Naive thymus-derived CD4-positive, alpha-beta T cell (primary cell): ENCODE measurements around the gene SREBF2. TPM values are rescaled to one million over a fixed set of nuclear protein-coding genes. Genes with fewer than 3 reads are reported as not detected.

Source experiments
- ATAC-seq: fragments of 150-1000 bp; cut with Tn5 transposase; 2 replicates; pipeline ENCODE4 v1.10.0; 2021; ENCODE audit warnings: mild to moderate bottlenecking, moderate library complexity
- CTCF ChIA-PET: fragments of 350-600 bp; sonication (Branson Sonifier 250); formaldehyde crosslinking; loops from one replicate; lab custom pipeline; 2021; ENCODE audit warnings: antibody characterized with exemption; lab: Charles Lee
- POLR2A ChIA-PET: fragments of 350-600 bp; sonication (Branson Sonifier 250); formaldehyde crosslinking; loops from one replicate; lab custom pipeline; 2021; ENCODE audit warnings: antibody characterized with exemption, inconsistent platforms; lab: Charles Lee
- DNase-seq, 9 donors: peaks; one replicate each; pipeline versions ENCODE4 v3.0.0 to v3.0.0-alpha.2; 2020 to 2022; ENCODE audit warnings: mixed read lengths in 1 of 9
- H3K27ac ChIP-seq: one replicate; pipeline ENCODE4 v1.7.0; 2013; ENCODE audit warnings: mild to moderate bottlenecking, low read depth, low read length, moderate library complexity
- H3K27me3 ChIP-seq, 2 donors: one replicate each; pipeline ENCODE4 v1.7.0; 2013; ENCODE audit warnings: low read length in 2 of 2, mild to moderate bottlenecking in 2 of 2, moderate library complexity in 2 of 2; ENCODE audit not compliant: control insufficient read depth in 2 of 2, insufficient read depth in 2 of 2
- H3K36me3 ChIP-seq, 3 experiments: 1 replicate in 2 of 3; 2 replicates in 1 of 3; pipeline ENCODE4 v1.7.0; 2013; ENCODE audit warnings: low read length in 3 of 3, mild to moderate bottlenecking in 3 of 3, moderate library complexity in 1 of 3; ENCODE audit not compliant: insufficient read depth in 3 of 3, control insufficient read depth in 2 of 3
- H3K4me1 ChIP-seq, 2 donors: one replicate each; pipeline ENCODE4 v1.7.0; 2013; ENCODE audit warnings: low read length in 2 of 2, mild to moderate bottlenecking in 2 of 2, moderate library complexity in 1 of 2; ENCODE audit not compliant: control insufficient read depth in 2 of 2, insufficient read depth in 2 of 2
- H3K4me3 ChIP-seq: 2 replicates; pipeline ENCODE4 v1.7.0; 2013; ENCODE audit warnings: mild to moderate bottlenecking, low read length
- H3K9me3 ChIP-seq, 3 experiments: 1 replicate in 2 of 3; 2 replicates in 1 of 3; pipeline ENCODE4 v1.7.0; 2013; ENCODE audit warnings: low read length in 3 of 3; ENCODE audit not compliant: control insufficient read depth in 2 of 3
- H3K27ac Mint-ChIP-seq, 9 donors: one replicate each; pipeline ENCODE4 v1.8.0; 2020 to 2022; ENCODE audit warnings: mixed read lengths in 9 of 9, mild to moderate bottlenecking in 8 of 9, moderate library complexity in 5 of 9, inconsistent platforms in 2 of 9
- H3K27me3 Mint-ChIP-seq, 5 donors: one replicate each; pipeline ENCODE4 v1.8.0; 2021 to 2022; ENCODE audit warnings: mixed read lengths in 5 of 5, mild to moderate bottlenecking in 1 of 5
- H3K36me3 Mint-ChIP-seq, 5 donors: one replicate each; pipeline ENCODE4 v1.8.0; 2020 to 2022; ENCODE audit warnings: mixed read lengths in 5 of 5, mild to moderate bottlenecking in 3 of 5, inconsistent platforms in 1 of 5
- H3K4me1 Mint-ChIP-seq, 7 donors: one replicate each; pipeline ENCODE4 v1.8.0; 2020 to 2022; ENCODE audit warnings: mixed read lengths in 7 of 7, mild to moderate bottlenecking in 3 of 7, inconsistent platforms in 1 of 7
- H3K4me3 Mint-ChIP-seq, 10 donors: one replicate each; pipeline ENCODE4 v1.8.0; 2020 to 2022; ENCODE audit warnings: mild to moderate bottlenecking in 10 of 10, mixed read lengths in 10 of 10, moderate library complexity in 6 of 10, inconsistent platforms in 2 of 10
- H3K9me3 Mint-ChIP-seq, 11 donors: one replicate each; pipeline ENCODE4 v1.8.0; 2020 to 2022; ENCODE audit warnings: mixed read lengths in 11 of 11, mild to moderate bottlenecking in 4 of 11, inconsistent platforms in 1 of 11, moderate library complexity in 1 of 11
- intact Hi-C, 2 donors: fragments of 100-400 bp; cut with micrococcal nuclease; formaldehyde crosslinking; loops; one replicate each; pipeline ENCODE4 v1.15.1; 2023
- polyA plus RNA-seq, 2 donors: library from polyadenylated mRNA; unstranded; fragments of 300-500 nt; fragmentation: Illumina TruSeq; gene quantifications; one replicate each; pipeline ENCODE4 v1.2.3, GENCODE V29; 2021
- total RNA-seq, 6 experiments: library from RNA in 5 of 6; stranded (reverse) in 5 of 6; gene quantifications; 1 replicate in 5 of 6; 2 replicates in 1 of 6; pipeline ENCODE4 v1.2.3 and lab custom pipeline; 2021 to 2026

SREBF2 gene
- total and polyA plus RNA-seq, 7 experiments from 2014 or later: 17.4 to 117 (median 84.0) TPM

GRCh38 chr22:41899992-41900651 lies 67.2 kb downstream of the SREBF2 start:
- ChIA-PET POLR2A (no interaction called here), CTCF (no interaction called here)
- Histone ChIP-seq H3K36me3 (peaks cover 0 to 86% (median 17%) of the 10 kb centered on the region in 3 experiments), H3K9me3 (no peaks in the 10 kb centered on the region), H3K27me3 (no peaks in the 10 kb centered on the region), H3K27ac (no peak overlapping the region), H3K4me1 (no peaks in the 10 kb centered on the region), H3K4me3 (no peak overlapping the region)
- no peak overlapping the region for H3K4me3 Mint-ChIP-seq
- peaks cover 0 to 34% (median 8%) of the 10 kb centered on the region in 5 donors for H3K36me3 Mint-ChIP-seq
- H3K27me3 Mint-ChIP-seq: no peaks in the 10 kb centered on the region
- H3K4me1 Mint-ChIP-seq: no peaks in the 10 kb centered on the region
- no peak overlapping the region for H3K27ac Mint-ChIP-seq
- no peak for ATAC-seq
- no peak for DNase-seq
- intact Hi-C loops: no loop called here
- no peaks in the 10 kb centered on the region for H3K9me3 Mint-ChIP-seq

GRCh38 chr22:41900652-41901312 lies 67.9 kb downstream of the SREBF2 start:
- no peak overlapping the region for H3K27ac ChIP-seq
- no peak overlapping the region for H3K4me3 Mint-ChIP-seq
- H3K9me3 ChIP-seq: no peaks in the 10 kb centered on the region
- ChIA-PET CTCF (interaction anchor here (0.6 kb wide), 1 partner anchor 514 kb away, joined by 3 read pairs; no protein-coding TSS in a partner anchor), POLR2A (no interaction called here)
- no peaks in the 10 kb centered on the region for H3K4me1 ChIP-seq
- H3K4me1 Mint-ChIP-seq: no peaks in the 10 kb centered on the region
- H3K27me3 Mint-ChIP-seq: no peaks in the 10 kb centered on the region
- intact Hi-C loops: no loop called here
- H3K36me3 ChIP-seq: peaks cover 0 to 92% (median 17%) of the 10 kb centered on the region in 3 experiments
- peaks cover 0 to 37% (median 8%) of the 10 kb centered on the region in 5 donors for H3K36me3 Mint-ChIP-seq
- no peak overlapping the region for H3K27ac Mint-ChIP-seq
- no peak for ATAC-seq
- no peak for DNase-seq
- H3K9me3 Mint-ChIP-seq: no peaks in the 10 kb centered on the region
- no peak overlapping the region for H3K4me3 ChIP-seq
- no peaks in the 10 kb centered on the region for H3K27me3 ChIP-seq

GRCh38 chr22:41902016-41902415 lies 69.1 kb downstream of the SREBF2 start:
- no peak overlapping the region for H3K4me3 Mint-ChIP-seq
- no peak for DNase-seq
- Histone ChIP-seq H3K4me3 (no peak overlapping the region), H3K9me3 (no peaks in the 10 kb centered on the region), H3K27ac (no peak overlapping the region), H3K36me3 (peaks cover 0 to 82% (median 13%) of the 10 kb centered on the region in 3 experiments), H3K4me1 (no peaks in the 10 kb centered on the region), H3K27me3 (no peaks in the 10 kb centered on the region)
- H3K36me3 Mint-ChIP-seq: peaks cover 0 to 32% (median 4%) of the 10 kb centered on the region in 5 donors
- POLR2A ChIA-PET: no interaction called here
- no peak overlapping the region for H3K27ac Mint-ChIP-seq
- CTCF ChIA-PET: no interaction called here
- H3K27me3 Mint-ChIP-seq: no peaks in the 10 kb centered on the region
- no peak for ATAC-seq
- intact Hi-C loops: no loop called here
- no peaks in the 10 kb centered on the region for H3K4me1 Mint-ChIP-seq
- no peaks in the 10 kb centered on the region for H3K9me3 Mint-ChIP-seq

GRCh38 chr22:41902932-41903421 lies 70.1 kb downstream of the SREBF2 start:
- POLR2A ChIA-PET: no interaction called here
- H3K27ac ChIP-seq: no peak overlapping the region

GRCh38 chr22:41904450-41905410 lies 71.8 kb downstream of the SREBF2 start:
- ChIA-PET POLR2A (interaction anchor here (0.8 to 1.2 kb wide), 2 partner anchors 10 to 20 kb away, joined by 3 read pairs; no protein-coding TSS in a partner anchor), CTCF (interaction anchor here (0.5 kb wide), 1 partner anchor 105 kb away, joined by 4 read pairs; no protein-coding TSS in a partner anchor)
- Histone ChIP-seq H3K4me3 (no peak overlapping the region), H3K4me1 (peaks cover 14 to 19% of the 10 kb centered on the region in 2 donors), H3K27me3 (no peaks in the 10 kb centered on the region), H3K36me3 (peaks cover 0 to 55% (median 6%) of the 10 kb centered on the region in 3 experiments), H3K9me3 (no peaks in the 10 kb centered on the region), H3K27ac (no peak overlapping the region)
- Mint-ChIP-seq H3K9me3 (no peaks in the 10 kb centered on the region), H3K27me3 (peaks cover 4 to 12% (median 5%) of the 10 kb centered on the region in 5 donors), H3K4me3 (no peak overlapping the region), H3K36me3 (peaks cover 0 to 15% (median 0%) of the 10 kb centered on the region in 5 donors), H3K27ac (peak overlapping the region in 1 of 9 donors; percentile 15), H3K4me1 (peaks cover 4 to 21% (median 18%) of the 10 kb centered on the region in 7 donors)
- intact Hi-C loops: loop anchor here in 1 of 2 donors (5.0 kb wide), 1 partner anchor 32 kb away; no protein-coding TSS in a partner anchor
- DNase-seq: no peak
- no peak for ATAC-seq

More at GRCh38 chr22:41902932-41903421, 70.1 kb downstream of the SREBF2 start:
- Histone ChIP-seq H3K9me3 (no peaks in the 10 kb centered on the region), H3K4me1 (peaks cover 2 to 5% of the 10 kb centered on the region in 2 donors), H3K36me3 (peaks cover 0 to 73% (median 10%) of the 10 kb centered on the region in 3 experiments), H3K27me3 (no peaks in the 10 kb centered on the region), H3K4me3 (no peak overlapping the region)
- no peak overlapping the region for H3K27ac Mint-ChIP-seq
- H3K36me3 Mint-ChIP-seq: peaks cover 0 to 24% (median 0%) of the 10 kb centered on the region in 5 donors
- no peaks in the 10 kb centered on the region for H3K9me3 Mint-ChIP-seq
- CTCF ChIA-PET: interaction anchor here (0.6 kb wide), 1 partner anchor 64 kb away, joined by 3 read pairs; no protein-coding TSS in a partner anchor
- no peak for ATAC-seq
- intact Hi-C loops: no loop called here
- no peaks in the 10 kb centered on the region for H3K27me3 Mint-ChIP-seq
- DNase-seq: no peak
- H3K4me3 Mint-ChIP-seq: no peak overlapping the region
- peaks cover 0 to 8% (median 5%) of the 10 kb centered on the region in 7 donors for H3K4me1 Mint-ChIP-seq
